Activated T-cell treated with anti-CD3 and anti-CD28 coated beads for 4 hours (primary cell): ENCODE measurements around the gene IGFBP1.

Experiments
- DNase-seq: peaks from one replicate; pipeline ENCODE4 v3.0.0-alpha.2; 2020

The IGFBP1 gene

DNA sequence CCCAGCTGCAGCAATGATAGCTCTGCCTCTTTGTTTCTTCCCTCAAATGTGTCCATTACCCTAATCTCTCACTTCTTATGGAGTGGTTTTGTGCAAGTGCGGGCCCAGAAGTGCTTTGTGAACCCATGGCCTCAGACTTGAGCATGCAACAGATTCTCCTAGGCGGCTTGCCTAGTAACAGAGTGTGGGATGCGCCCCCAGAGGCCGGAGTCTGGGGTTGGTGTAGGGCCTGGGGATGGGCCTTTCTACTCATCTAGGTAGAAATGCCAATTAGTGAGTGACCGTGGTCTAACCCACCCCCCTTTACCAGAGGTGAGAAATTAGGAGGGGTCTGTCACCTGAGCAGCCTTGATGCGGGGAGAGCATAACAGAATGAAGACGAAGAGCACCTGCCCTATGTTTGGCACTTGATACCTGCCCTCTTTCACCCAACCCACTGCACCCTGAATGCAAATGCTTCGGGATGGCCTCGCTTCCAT is 7.0 kb upstream of the IGFBP1 start:
- no peak for DNase-seq

DNA sequence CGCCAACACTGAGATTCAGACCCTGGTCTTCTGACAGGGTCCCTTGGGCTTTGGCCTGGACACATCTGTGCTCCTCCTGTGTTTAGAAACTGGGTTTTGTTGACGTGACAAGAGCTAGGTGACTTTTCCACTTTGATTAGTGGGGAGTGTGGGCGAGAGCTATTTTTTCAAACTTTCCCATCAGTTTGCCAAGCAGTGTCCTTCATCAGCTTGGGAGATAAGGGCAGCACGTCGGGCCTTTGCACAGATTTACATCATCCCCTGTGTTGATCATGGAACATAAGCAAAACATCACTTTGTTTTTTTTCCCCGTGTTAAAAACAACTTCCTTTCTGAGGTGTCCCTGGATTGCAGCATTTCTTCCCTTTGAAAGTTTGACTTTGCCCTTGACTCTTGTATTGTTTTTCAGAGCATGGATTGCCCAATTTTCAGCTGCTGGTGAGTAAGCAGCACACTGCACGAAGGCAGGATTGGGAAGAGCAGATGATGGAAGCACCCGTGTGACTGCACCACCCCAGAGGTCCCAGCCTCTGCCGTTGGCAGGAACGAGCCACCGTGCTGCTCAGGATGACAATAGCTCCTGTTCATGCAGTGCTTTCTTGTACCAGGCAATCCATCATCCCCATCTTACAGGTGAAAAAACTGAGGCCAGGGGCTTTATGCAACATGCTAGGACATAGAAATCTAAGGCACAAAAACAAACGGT is 6.4 kb upstream of the IGFBP1 start:
- DNase-seq: no peak

DNA sequence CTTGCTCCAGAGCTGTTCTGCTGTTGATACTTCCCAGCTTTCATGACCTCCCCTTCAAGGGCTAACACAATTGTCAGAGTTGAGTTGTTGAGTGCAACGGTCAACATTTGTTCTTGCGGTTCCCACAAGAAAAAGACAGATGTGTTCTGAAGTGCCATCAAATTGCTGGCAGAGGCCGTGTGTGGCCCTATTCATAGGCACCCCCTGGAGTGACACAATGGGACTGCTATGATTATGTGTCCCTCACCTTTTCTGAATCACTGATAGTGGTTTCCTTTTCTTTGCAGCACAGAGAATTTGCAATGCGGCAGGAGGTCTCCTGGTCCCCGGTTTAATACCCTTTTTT is 5.8 kb upstream of the IGFBP1 start:
- DNase-seq: no peak

DNA sequence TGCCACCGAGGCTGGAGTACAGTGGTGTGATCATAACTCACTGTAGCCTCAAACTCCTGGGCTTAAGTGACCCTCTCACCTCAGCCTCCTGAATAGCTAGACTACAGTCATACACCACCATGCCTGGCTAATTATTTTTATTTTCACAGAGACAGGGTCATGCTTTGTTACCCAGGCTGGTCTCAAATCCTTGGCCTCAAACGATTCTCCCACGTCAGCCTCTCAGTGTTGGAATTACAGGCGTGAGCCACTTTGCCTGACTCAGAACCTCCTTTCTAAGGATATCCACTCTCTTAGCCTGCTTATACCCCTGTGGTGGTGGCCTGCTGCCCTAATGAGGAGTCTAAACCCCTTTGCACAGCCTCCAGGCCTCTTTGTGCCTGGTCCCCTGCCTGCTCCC is 4.2 kb upstream of the IGFBP1 start:
- no peak for DNase-seq

DNA sequence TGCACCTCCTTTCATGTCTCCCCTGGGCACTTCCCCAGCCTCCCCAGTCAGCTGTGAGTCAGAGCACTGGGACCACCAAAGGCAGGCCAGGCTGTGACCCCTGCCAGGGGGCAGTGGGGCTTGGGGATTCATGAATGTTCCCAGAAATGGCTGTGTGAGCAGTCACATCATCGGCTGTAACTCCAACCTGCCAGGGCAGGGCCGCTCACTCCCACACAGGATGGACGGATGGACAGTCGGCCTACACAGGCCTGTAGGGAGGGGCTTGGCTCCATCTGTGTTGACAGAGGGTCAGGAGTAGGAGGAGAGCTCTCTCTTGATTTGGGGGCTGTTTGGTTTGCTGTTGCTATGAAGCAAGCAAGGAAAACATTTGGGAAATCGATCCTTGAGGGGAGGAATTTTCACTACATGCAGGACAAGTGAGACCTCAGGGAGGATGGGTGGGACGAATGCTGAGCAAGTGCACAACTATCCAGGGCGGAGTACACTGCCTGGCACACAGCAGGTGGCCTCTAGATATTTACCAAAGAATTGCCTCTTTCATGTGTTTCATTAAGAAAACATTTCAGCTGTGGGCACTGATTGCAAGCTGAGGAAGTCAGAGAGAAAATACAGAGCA is 2.9 kb upstream of the IGFBP1 start:
- DNase-seq: no peak

DNA sequence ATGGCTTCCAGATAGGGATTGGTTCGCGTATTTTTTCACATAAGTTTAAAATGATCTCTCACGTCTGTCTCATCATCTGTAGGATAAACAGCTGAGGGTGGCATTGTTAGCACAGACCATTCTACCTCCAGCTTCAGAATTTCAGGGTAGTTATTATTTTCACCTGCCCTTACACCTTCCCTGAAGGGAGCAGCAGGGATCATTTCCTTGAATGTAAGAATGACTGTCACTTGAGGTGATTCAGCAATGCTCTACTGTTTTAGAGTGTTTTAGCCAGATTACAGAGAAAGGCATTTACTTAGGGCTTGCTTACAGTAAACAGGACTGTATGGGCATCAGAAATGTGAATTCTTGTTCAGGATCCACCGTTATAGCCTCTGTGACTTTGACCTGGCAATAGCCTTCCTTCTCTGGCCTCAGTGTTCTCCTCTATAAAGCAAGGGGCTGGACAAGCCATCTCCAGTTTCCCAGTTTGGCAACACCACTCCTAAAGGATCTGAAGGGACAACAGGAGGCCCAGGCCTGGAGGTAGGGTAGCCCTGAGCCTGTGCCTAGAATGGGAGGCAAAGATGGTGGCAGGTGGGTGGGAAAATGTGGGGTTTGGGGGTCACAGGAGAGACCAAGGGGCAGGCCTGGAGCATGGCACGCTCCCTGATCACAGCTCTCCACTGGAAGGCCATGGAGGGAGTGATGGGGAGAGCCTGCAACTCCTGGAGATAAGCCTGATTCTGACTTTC is 1.2 kb upstream of the IGFBP1 start:
- DNase-seq: no peak

DNA sequence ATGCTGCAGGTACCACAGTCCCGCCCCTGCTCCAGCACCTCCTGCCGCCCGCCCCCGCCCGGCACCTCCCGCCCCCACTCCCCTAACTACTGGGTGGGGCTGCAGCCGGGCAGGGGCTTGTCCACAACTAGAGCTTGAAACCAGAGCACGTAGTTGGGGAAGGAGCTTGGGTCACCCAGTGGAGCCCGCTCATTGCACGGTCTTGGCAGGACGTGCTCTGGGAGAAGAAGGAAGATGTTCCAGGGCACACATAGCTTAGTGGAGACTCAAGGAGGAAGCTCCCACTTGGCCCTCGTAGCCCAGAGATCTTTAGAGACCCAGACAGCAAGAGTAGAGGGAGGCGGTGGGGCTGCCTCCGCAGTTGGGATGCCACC is 692 bp downstream of the IGFBP1 start:
- DNase-seq: no peak

DNA sequence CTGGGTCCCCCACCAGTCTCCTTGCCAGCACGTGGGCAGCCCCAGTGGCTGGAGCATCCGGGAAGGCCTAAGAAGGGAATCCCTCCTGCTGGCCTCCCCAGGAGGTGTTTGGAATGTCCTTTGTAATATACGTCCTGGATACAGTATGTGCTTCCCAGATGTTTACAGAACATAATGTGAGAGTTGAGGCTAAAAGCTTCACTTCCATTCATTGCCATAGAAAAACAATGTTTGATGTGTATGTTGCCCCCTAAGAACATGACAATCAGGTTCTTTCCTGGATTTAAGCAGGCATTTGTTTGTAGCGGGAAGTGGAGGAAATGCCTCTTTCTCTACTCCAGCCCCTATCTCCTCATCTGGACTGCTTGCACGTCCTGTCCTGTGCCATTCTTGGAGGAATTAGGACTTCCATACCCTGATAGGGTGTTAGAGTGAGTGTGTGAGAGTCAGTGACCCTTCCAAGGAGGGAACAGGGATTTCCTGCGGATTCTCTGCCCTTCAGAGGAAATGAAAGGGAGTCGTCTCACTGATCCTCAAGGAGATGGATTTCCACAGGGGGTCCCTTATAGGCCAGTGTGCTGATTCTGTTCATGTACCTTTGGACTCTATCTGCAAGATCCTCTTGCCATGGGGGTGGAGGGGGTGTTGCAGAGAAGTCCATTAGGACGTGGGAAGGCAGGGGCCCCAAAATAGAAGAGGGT is 1.2 kb downstream of the IGFBP1 start:
- no peak for DNase-seq

DNA sequence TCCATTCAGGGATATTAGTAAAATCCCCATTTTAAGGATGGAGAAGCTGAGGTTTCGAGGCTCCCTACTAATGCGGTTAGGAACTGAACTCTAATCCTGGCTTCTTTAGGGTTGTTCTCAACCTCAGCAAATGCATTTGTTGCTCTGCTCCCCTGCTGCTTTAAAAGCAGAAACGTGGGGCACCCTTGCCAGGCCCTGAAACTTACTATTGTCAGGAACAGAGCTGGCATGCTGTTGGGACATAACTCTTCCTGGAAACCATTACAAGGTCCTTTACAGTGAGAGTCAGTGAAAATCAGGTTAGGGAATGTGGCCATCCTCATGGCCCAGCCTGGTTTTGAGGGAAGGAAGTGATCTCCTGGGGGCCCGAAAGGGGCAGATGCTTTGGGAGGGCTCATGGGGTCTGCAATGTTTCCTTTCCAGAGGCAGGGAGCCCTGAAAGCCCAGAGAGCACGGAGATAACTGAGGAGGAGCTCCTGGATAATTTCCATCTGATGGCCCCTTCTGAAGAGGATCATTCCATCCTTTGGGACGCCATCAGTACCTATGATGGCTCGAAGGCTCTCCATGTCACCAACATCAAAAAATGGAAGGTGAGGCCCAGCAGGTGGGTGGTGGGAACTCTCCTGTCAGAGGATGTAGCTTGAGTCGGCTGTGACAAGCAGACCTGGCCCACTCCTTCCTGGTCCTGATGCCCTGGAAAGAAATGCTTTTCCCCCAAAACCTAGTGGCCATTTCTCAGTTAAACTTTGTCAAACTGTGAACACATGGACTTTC is 2.0 kb downstream of the IGFBP1 start:
- DNase-seq: no peak

DNA sequence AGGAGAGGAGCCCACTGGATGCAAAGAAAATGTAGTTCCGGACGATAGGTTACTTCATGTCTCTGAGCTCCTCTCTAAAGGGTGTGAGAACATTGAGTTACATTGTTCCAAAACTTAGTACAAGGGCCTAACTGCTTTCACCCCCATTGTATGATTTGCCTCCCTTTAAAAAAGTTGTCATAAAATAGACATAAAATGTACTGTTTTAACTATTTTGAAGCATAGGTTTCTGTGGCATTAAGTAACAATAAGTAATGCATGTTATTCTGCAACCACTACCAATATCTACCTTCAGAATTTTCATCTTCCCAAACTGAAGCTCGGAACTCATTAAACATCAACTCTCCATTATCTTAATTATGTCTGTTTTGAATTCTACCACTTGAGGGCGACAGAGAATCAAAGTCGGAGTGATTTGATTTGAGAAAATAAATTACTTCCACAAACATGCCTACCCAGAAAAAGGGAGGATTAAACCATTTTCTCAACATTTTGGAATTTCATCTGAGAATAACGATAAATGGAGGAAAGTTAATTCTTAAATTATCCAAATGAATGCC is 2.7 kb downstream of the IGFBP1 start:
- no peak for DNase-seq

DNA sequence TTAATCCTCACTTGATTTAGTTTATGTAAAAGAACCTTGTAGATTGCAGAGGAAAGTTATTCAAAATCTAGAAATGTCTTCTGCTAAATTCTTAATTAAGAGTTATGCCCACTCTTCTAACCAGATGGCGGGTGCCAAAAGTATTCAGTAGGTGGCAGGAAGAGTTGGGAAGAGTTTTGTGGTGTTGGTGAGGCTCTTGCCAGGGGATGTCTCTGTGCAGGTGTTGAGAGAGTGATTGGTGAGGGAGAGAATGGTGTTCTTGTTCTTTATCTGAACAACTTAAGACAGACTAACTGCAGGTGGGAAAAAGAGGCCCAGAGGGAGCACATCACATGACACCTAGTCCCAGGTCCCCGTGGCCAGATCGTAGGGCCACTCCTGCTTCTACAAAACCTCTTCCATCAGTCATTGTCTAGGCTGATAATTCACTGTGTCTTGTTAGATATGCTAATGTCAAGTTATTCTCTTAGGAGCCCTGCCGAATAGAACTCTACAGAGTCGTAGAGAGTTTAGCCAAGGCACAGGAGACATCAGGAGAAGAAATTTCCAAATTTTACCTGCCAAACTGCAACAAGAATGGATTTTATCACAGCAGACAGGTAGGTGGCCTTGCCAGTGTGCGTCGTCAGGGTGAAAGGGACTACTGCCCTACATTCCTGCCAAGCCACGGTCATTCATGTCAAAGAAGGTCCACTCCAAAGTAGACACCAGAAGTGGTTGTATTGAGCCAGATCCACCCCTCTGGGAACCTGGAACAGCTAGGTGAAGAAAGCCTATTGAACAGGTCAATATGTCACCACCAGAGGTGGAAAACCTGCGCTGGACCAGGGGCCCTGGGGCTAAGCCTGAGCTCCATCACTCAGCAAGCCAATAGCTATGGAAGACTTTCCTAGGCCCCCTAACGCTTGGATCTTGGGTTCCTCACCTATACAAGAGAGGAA is 3.4 kb downstream of the IGFBP1 start:
- no peak for DNase-seq

DNA sequence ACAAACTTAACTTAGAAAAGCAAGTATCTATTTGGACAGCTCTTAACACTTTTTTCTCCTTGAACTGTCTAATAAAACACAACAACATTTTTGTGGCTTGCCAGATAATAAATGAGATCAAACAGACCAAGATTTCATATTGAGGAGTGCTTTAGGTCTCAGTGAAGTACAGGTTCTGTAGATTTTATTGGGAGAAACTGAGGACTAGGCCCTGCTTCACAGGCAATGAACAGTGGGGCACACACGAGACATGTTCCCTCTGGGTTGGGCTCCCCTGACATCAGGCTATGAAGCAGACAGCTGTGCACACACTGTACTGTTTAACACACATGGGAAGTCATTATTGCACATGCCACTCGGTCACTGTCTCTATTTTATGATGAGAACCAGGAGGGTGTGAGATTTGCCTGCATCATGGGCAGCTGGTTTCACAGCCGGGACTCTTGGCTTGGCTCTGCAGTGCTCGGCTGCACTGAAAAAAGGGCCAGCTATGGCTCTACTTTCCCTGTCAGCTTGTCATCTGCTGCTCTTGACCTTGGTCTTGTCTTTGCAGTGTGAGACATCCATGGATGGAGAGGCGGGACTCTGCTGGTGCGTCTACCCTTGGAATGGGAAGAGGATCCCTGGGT is 4.2 kb downstream of the IGFBP1 start:
- DNase-seq: no peak

DNA sequence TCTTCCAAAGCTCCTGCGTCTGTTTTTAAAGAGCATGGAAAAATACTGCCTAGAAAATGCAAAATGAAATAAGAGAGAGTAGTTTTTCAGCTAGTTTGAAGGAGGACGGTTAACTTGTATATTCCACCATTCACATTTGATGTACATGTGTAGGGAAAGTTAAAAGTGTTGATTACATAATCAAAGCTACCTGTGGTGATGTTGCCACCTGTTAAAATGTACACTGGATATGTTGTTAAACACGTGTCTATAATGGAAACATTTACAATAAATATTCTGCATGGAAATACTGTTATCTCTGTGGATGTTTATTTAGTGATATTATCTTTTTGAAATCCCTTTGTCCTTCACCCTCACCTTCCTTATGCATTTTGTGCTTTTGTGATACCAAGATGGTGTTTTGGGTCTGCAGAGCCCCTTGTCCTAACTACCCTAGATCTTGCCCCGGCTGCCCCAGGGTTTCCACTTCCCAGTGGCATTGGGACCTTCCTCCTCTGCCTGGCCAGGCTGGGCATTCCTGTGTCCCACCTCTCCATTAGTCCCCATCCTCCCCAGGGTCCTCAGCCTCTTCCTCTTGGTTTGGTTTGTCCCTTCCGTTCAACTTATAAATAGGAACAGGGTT is 5.2 kb downstream of the IGFBP1 start:
- DNase-seq: no peak

DNA sequence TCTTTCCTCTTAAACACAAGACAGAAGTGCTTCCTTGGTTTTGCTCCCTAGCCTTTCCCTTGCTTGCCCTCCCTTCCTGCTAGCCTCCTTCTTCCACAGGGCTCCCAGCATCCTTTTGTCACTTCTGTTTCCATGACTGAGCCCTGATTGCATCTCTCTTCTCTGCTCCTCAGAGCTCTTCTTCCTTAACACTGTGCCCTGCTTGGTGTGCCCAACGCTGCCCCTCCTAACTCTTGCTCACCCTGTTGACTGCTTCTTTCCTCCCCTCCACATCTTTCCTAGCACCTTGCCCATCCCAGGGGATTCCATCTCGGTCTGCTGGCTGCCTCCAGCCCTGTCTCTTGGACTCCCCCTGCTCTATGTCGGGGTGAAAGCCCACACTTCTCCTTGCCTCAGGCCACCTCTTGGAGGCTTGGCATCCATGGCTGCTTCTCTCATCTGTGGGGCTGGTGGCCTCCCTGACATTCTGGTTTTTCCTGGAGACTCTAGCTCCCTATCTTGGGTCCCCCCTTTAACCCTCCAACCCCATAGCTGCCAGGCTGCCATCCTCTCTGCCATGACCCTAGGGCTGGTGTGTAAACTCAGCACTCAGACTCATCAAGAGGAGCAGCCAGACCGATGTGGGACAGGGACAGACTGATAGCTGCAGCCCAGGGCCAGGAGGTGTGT is 5.8 kb downstream of the IGFBP1 start:
- no peak for DNase-seq

DNA sequence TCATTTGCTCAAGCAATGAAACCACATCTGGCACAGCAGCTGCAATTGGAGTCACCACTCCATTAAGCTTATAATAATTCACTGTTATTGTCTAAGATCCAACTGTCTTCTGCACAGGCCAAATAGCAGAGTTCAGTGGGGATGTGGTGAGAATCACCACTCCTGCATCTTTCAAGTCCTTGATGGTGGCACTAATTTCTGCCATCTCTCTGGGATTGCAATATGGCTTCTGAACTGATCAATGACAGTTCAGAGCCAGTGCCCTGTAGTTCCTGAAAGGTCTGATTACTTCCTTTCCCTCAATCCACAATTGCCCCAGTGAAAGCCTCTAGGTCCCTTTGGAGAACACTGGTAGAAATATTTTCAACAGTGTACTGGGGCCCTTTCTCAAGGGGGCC is 6.4 kb downstream of the IGFBP1 start:
- DNase-seq: no peak

DNA sequence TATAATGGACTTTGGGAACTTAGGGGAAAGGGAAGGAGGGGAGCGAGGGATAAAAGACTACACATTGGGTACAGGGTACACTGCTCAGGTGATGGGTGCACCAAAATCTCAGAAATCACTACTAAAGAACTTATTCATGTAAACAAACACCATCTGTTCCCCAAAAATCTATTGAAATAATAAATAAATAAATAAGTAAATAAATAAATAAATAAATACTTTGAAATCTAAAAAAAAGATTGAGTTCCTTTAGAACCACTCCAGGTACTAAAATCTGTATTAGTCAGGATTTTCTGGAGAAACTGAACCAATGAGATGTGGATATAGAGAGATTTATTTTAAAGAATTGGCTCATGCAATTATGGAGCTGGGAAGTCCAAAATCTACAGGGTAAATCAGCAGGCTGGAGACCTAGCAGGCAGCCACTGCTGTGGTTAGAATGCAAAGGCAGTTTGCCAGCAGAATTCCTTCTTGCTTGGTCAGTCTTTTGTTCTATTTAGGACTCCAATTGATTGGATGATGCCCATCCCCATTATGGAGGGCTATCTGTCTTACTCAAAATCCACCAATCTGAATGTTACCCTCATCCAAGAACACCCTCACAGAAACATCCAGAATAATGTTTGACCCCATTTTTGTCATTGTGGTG is 8.9 kb downstream of the IGFBP1 start:
- no peak for DNase-seq

DNA sequence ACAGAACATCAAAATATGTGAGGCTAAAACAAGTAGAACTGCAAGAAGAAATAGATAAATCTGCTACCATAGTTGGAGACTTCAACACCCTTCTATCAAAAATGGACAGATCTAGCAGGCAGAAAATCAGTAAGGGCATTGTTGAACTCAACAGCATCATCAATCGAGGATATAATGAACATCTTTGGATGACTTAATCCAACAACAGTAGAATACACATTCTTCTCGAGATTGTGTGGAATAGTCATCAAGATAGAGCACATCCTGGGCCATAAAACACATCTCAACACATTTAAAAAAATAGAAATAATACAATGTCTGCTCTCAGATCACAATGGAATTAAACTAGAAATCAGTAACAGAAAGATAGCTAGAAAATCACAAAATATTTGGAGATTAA is 9.9 kb downstream of the IGFBP1 start:
- DNase-seq: no peak

DNA sequence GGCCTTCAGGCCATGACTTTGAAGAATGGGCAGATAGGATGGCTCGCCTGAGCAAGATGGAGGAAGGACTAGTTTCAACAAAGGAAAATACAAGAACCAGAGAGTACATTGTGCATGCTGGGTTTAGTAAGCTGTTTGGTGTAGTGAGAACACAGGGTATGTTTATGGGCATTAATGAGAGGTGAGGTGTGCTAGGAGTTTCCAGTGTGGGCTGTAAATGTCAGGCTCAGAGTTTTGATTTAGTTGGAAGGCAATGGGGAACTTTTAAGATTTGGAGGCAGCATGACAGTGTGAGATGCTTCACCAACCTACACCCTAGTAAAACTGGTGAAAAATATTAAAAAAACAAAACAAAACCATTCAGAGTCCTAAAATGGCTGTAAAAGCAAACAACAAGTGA is 13.3 kb downstream of the IGFBP1 start:
- DNase-seq: no peak

DNA sequence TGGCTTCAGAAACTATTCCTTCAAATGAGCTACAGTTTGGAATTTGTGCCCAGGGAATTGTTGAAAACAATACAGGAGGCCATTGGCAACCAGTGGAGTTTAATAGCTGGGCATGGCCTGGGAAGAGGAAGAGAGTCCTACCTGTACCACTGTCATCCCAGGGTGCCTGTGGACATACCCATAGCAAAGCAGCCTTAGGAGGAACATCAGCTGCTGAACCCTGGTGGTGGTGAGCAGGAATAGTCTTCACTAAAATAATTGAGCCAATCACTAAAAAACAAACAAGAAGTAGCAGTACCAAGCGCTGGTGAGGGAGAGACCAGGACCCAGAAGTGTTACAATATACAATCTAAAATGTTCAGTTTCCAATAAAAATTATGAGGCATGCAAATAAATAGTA is 14.5 kb downstream of the IGFBP1 start:
- no peak for DNase-seq
